Left forelimb (tissue), 1 donor: ENCODE results near the gene KRT4.

Experiments used
- DNase-seq: peaks from one replicate; pipeline ENCODE4 v3.0.0-alpha.2; 2018; ENCODE audit warnings: low spot score

Gene KRT4

DNA sequence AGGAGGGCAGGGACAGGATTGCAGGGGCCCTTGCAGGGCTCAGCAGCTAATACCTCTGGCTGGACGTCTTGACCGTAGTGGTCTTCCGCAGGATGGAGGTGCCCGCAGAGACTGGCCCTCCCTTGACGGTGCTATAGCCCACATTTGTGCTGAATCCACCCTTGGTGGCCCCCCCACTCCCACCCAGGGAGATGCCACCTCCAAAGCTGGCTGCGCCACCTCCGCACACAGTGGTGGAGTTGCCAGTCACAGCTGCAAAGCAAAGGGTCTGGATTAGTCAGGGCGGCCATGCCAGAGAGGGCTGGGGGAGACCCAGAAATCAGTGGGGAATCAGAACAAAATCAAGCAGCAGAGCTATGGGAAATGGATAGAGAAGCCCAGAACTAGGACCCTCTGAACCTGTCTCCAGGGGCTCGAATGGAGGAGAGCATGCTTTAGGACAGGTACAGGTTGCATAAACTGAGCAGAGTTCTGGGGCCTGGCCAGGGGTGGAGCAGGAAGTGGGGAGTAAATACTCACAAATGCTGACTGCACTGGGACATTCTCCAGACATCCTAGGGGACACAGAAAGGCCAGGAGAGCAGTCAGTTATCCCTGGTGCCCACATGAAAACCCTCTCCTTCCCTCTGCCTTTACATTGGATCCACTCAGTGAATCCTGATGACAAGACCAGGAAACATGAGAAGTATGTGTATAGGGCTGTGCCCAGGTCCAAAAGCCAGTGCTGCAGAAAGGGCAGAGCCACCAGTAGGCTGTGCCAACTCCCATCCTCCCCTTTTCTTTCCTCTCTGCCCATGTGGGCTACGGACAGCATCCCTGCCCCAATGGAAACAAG lies 8.1 kb upstream of the KRT4 start:
- no peak for DNase-seq

DNA sequence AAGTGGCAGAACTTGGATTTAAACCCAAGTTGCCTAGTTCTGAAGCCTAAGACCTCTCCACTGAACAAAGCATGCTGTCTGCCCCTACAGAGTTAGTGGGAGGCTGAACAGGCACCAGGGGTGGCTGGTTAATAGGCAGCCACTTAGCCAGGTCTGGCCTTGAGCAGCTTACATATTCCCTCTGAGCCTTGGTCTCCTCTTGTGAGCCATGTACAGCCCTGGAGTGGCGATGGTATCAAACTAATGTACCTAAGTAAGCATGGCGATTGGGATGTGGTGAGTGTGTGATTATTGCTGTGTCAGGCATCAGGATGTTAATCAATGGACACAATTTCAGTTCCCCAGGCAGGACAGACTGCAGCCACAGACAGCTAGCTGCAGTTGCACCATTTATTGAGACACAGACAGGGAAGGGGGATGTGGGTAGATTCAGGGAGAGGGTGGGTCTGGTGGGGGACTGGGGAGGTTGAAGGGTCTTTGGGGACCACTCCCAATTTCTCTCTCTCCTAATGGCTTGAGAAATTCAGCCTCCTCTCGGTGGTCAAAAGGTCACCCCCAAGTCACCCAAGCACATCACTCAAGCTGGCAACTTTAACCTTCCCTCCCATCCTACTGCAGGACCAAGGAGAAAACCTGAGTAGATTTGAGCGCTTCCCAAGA lies 7.3 kb upstream of the KRT4 start:
- DNase-seq = no peak

DNA sequence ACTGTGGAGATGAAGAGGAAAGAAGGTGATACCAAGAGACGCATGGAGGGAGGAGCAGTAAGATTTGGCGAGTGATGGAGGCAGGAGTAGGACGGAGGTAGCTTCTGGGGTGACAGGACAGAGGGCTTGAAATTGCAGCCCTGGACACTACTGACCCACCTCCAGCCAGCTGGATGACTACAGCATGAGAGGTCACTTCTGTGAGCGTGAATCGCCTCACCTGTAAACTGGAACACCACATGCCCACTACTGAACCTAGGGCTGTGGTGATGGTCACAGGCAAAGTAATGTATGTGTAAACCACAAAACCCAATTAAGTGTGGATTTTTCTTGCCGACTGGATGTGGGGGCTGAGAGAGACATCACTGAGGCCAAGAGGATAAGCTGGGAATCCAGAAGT lies 6.6 kb upstream of the KRT4 start:
- no peak for DNase-seq

DNA sequence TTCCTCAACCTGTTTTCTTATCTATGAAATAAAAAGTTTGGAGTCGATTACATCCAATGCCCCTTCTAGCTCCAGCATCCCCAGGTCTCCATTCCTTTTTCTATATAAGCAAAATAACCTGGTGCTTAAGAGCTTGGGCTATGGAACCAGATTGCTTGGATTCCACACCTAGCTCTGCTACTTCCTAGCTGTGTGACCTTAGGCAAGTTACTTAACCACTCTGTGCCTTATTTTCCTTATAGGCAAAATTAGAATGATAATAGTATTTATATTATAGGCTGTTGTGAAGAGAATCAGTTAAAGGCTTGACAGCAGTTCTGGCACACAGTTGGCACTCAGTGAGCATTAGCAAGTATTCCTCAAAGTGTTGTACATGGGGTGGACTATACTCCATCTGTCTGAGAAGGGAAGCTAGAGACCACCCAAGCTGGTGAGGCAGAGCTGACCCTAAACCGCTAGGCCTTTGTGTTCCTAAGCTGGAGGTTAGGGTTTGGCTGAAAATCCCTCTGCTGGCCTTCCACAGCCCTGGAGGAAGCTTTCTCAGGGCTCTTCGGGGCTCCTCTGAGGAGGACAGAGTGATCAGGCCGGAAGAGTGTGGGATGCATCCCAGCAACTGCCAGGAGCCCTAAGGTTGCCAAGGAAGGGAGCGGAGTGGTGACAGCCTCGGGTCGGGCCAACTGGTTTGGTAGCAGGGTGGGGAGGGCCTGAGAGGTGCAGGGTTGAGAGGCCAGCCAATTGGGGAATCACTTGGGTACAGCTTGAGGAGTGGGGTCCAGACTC lies 6.0 kb upstream of the KRT4 start:
- no peak for DNase-seq

DNA sequence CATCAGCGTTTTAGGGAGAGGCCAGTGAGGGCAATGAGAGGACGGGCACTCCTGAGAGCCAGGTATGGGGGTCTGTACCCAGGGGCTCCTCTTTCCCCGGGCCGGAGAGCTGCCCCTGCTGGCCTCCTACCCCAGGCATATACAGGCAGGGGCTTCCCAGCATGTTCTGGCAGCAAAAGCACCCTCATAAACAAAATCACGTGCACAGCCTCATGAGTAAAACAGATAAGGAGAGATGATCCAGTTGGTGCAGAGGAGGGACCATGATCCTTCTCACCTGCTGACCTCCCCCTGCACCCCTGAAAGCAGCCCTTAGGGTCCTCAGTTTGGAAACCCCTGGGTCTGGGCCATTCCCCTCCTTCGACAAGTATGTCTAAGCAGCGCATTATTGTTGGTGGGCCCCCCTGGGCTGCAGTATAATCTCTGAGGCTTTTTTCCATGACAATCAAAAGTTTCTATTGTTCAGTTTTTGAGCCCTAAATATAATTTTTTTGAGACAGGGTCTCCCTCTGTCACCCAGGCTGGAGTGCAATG lies 5.0 kb upstream of the KRT4 start:
- DNase-seq = no peak

DNA sequence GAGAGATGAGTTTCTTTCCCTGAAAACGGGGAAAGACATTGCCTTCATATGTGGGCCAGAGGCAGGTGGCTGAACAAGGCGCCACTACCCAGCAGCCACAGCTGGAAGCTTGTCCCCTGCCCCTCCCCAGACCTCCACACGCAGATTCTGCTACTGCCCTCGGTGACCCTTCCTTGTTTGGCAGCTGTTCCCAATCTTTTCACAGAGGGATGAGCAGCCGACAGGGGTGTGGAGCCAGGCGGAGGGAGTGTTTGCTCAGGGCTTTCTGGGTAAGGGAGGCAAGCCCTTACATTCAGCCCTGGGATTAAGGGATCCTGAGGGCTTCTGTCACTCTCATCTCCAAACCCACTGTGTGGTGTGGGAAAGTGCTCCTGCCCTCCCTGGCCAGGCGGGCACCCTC lies 4.5 kb upstream of the KRT4 start:
- DNase-seq = no peak

DNA sequence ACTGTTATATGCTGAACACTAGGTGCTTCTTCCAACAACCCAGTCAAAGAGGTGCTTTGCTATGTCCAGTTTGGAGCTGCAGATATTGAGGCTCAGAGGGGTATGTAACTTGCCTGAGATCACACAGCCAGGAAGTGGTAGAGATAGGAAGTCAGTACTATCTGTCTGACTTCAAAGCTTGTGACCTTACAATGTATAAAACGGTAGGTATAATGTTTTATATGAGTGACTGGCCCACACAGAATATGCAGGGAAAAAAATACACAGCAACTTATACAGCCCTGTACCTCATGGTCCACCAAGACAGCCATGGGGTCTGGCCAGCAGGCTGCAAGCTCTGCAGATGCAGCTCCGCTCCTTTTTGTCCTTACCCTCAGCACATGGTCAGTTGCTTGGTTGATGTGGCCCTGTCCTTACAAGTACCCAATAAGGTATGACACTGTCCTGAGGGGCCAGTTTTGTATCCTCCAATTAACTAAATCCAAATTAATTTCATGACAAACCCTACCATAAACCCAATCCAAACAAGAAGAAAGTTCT lies 3.9 kb upstream of the KRT4 start:
- DNase-seq = no peak

DNA sequence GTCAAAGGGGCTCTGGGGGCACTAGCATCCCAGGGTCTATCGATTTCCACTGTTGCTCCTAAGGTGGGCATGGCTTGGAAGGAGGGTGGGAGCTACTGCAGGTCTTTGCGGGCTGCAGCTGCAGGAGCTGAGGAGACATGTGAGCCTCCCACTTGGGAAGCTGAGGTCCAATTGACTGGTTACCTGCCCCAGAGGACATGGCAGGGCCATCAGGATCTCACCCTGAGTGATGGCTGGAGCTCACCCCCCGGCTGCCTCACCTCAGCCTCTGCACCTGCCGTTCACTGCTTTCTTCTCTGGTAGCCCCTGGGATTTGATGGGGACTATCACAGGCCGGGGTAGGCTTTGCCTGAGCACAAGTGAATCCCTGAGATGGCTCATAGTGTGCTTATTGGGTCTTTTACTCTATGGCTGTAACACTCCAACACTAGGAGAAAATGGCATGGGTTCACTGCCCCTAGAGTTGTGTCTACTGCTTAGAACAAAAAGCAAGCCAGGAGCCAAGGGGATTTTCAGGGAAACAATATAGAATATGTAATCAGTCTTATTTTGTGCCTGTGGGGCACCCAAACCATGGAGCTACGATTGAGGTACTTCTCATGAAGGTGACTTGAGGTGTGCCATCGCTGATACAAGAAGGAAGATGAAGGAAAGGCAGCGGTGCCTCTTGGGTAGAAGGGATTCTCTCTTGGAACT lies 3.2 kb upstream of the KRT4 start:
- no peak for DNase-seq

DNA sequence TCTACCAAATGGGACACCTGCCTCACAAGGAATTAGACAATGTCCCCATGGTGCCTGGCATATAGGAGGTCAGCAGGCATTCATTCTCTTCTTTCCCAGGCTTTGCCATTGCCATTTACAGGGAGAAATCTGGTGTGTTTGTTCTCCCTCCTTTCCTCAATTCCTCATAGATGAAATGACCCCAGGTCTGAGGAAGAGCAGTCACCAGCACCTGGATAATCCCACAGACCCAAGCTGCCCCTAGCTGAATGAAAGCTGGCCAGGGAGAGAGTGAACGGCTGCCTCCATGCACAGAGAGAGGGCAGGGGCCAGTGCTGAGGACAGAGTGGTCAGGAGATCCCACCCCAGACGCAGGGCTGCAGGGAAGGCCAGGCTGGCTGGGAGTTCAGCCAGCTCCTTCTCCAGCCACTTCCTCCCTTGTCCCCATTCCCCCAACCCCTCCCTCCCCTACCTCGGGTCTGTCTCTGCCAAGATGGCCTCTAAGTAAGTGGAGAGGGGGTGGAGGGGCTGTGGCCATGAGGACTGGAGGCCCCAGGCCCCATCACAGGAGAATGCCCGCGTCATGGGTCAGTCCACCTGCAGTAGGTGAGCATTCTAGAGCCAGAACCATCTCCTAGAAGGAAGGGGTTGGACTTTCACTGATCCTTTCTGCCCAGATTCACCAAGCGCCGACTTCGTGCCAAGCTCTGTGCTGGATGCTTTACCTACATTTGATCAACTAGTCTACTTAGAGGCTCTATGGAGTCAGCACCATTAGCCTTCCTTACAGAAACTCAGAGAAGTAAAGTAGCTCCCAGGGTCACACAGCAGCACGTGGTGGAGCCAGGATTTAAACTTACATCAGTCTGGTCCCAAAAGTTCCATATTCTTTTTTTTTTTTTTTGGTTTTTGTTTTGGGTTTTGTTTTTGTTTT lies 2.0 kb upstream of the KRT4 start:
- DNase-seq = no peak

DNA sequence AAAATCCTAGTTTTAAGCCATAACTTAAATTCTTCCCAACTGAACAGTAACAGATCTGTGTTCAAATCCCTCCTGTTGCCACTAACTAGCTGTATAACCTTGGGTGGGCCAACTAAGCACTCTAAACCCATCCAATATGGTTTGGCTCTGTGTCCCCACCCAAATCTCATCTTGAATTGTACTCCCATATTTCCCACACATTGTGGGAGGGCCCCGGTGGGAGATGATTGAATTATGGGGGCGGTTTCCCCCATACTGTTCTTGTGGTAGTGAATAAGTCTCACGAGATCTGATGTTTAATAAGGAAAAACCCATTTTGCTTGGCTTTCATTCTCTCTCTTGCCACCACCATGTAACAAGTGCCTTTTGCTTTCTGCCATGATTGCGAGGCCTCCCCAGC lies 1.2 kb upstream of the KRT4 start:
- DNase-seq = no peak

DNA sequence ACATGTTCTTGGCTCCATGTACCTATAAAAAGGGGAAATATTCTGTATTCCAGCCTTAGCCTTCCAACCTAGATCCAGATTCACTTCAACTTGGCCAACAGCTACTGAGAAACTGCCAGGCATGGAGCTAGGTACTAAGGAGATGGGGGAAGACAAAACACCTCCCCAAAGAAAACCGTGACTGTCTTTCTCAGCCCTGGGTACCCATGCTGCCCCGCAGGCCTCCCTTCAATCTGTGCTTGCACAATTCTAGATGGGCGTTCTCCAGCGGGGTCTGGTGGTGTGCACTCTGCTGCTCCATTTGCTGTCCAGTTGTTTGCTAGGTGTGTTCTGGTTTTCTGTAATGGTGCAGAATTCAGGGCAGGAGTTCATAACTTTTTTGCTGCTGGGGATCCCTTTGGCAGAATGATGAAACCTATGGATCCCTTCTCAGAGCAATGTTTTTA lies 817 bp upstream of the KRT4 start:
- no peak for DNase-seq

DNA sequence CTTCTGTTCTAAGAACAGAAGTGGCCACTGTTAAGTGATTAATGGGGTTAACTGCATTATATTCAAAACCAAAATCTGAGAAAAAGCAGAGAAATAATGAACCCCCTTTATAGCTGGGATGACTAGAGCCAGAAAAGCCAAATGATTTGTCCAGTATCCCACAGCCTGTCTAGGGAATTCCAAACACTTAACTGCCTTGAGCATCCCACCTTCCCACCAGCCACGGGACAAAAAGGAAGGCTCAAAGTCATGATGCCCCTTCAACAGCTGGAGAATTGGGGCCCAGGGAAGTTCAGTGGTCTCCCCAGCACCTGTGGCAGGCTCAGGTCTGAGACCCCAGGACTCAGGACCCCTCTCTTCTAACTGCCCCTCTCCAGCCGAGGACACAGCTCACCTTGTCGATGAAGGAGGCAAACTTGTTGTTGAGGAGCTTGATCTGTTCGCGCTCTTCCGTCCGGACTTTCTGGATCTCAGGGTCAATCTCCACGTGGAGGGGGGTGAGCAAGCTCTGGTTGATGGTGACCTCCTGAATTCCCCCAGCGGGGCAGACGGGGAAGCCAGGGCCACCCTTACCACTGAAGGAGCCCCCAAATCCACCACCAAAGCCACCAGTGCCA lies 605 bp downstream of the KRT4 start:
- DNase-seq = no peak

DNA sequence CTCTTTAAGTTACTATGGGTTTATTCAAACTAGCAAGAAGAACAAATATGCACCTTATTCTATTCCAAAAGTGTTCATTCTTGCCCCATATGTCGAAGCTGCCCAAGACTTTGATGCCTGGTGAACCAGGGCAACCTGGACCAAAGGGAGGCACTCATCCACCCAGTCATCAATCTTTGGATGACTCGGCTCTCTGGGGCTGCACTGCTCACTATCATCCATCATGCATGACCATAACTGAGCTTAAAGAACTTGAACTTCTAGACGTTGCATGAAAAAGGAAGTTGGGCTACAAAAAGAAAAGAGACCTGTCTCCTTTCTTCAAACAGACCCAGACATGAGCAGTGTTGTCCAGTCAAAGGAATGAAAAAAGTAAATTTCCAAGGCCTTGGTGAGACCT lies 1.2 kb downstream of the KRT4 start:
- no peak for DNase-seq

DNA sequence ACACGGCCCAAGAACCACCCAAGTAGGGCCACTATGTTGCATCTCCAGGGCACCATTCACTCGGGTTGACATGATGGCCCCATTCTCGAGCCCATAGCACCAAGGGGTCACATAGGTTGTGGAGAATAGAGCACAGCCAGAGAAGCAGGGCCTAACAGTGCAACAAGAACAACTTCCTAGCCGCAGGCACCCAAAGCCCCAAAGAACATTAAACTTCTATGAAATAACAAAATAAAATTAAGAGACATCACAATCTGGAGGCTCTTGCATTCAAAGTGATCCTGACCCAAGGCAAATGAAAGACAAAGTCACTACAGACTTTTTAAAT lies 1.9 kb downstream of the KRT4 start:
- DNase-seq = no peak

DNA sequence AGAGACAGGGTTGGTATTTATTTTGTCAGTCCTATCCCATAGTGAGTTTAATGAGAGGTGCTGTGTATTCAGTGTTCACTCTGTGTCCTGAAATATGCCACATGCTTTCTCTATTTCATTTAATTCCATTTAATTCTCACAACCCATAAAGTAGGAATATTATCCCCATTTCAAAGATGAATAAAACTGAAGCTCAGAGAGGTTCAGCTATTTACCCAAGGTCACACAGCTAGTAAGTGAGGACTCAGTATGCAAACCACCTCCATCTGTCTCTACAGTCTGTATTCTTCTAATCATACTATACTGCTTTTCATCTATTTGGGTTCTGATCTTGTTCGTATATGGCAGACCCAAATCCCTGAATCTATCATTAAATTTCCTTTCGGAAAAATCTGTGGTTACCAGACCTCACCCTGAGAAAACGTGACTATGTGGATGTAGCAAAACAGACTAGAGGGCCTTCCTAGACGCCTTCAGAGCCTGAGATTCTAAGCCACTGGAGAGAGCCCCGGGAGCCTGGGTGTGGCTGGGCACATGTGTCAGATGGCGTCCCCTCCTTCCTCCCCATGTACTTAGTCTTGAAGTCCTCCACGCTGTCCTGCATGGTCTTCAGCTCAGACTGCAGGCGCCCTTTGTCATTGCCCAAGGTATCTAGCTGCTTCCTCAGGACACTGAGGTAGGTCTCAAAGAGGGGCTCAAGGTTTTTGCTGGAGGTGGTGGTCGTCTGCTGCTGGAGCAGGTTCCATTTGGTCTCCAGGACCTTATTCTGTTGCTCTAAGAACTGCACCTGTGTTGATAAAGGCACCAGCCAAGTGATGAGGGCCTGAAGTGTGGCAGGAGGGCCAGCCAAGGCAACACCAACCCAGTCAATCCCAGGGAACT lies 2.5 kb downstream of the KRT4 start:
- DNase-seq = no peak

DNA sequence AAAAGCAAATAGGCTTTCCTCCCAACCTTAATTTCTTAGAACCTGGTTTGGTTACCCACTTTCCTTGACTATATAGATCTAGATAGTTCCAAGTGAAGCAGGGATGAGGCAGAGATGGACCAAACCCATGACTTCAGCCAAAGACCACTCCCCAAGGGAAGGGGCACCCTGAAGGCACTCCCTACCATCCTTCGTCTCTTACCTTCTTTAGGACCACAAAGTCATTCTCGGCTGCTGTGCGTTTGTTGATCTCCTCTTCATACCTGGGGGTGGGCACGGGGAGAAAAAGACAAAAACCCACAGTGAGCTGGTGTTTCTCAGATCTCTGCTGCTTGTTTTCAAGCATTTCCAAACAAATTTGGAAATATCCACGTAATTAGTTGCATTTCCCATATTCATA lies 3.4 kb downstream of the KRT4 start:
- no peak for DNase-seq

DNA sequence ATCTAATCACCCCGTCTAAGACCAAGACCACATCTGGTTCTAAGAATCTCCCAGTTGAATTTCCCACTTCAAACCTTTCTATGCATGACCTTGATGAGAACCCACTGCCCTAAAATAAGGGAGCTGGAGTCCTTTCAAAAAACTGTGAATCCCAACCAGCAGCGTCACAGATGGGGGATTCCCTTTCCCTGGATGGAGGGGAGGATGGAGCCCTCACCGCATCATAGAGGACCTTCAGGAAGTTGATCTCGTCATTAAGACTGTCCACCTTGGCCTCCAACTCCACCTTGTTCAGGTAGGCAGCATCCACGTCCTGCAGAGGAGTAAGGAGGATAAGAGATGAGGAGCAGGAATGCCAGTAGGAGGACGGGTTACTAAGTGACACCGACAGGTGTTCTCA lies 4.8 kb downstream of the KRT4 start:
- DNase-seq = no peak

DNA sequence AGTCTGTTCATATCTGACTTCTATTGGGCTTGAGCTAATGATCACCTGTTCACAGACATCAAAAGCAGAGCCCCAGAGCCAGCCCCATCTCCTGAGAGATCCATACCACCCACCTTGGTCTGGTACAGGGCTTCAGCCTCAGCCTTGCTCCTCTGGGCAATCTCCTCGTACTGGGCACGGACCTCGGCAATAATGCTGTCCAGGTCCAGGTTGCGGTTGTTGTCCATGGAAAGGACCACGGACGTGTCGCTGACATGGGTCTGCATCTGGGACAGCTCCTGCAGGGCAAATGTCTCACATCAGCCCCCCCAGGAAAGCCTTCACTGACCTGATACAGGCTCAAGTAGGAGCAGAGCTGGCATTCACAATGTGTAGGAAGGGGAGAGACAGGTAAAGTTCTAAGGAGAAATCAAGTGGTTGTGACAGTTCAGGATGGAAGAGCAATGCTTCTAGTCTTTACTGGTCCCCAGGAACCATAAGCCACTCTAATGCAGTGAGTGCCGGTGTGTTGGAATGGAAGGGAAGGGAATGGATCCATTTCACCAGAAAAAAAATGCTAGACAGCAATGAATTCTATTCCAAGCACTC lies 5.2 kb downstream of the KRT4 start:
- DNase-seq = no peak
